Heart left ventricle (tissue), 16 donors: Measurements from ENCODE around the gene COPG2. TPM values are rescaled to one million over a fixed set of nuclear protein-coding genes. Genes with fewer than 3 reads are reported as not detected.
A peak's percentile ranks its signal among the peaks of the same experiment; 100 is the strongest.

Experiments
- ATAC-seq, 4 donors: fragments of 200-7000 bp; cut with Tn5 transposase; one replicate each; pipeline ENCODE4 v1.9.1; 2020 to 2022; ENCODE audit warnings: moderate library complexity in 4 of 4, mild to moderate bottlenecking in 3 of 4, moderate number of reproducible peaks in 1 of 4
- DNase-seq, 5 donors: peaks; one replicate each; pipeline ENCODE4 v3.0.0-alpha.2; 2020
- H3K27ac ChIP-seq, 12 donors: fragments of 200-600 bp; sonication (generic) in 4 of 12; one replicate each; pipeline versions ENCODE4 v1.5.0 to v1.8.0; 2016 to 2022; ENCODE audit warnings: mild to moderate bottlenecking in 2 of 12
- H3K27me3 ChIP-seq, 9 donors: fragments of 200-600 bp; sonication (generic) in 2 of 9; one replicate each; pipeline versions ENCODE4 v1.5.1 to v1.8.0; 2016 to 2022; ENCODE audit warnings: mild to moderate bottlenecking in 3 of 9
- H3K36me3 ChIP-seq, 9 donors: fragments of 200-600 bp; sonication (generic) in 2 of 9; one replicate each; pipeline versions ENCODE4 v1.5.0 to v1.8.0; 2018 to 2022; ENCODE audit warnings: mild to moderate bottlenecking in 2 of 9
- H3K4me1 ChIP-seq, 12 donors: fragments of 200-600 bp; sonication (generic) in 4 of 12; one replicate each; pipeline versions ENCODE4 v1.5.0 to v1.8.0; 2016 to 2022; ENCODE audit warnings: mild to moderate bottlenecking in 3 of 12
- H3K4me3 ChIP-seq, 12 donors: fragments of 200-600 bp; sonication (generic) in 4 of 12; one replicate each; pipeline versions ENCODE4 v1.5.0 to v1.8.0; 2017 to 2022; ENCODE audit warnings: mild to moderate bottlenecking in 9 of 12, moderate library complexity in 4 of 12
- H3K9me3 ChIP-seq, 12 donors: fragments of 200-600 bp; sonication (generic) in 4 of 12; one replicate each; pipeline versions ENCODE4 v1.5.0 to v1.8.0; 2016 to 2022; ENCODE audit warnings: mild to moderate bottlenecking in 1 of 12
- POLR2A ChIP-seq, 2 donors: fragments of 450-650 bp; IDR thresholded peaks; one replicate each; pipeline ENCODE4 v1.6.1; 2017; ENCODE audit warnings: antibody characterized with exemption in 2 of 2, mild to moderate bottlenecking in 2 of 2, moderate library complexity in 2 of 2
- WGBS, 4 donors: extraction: QIAGEN DNeasy Blood & Tissue Kit in 2 of 4; methylation state at CpG; one replicate each; pipeline versions ENCODE4 v1.1.5 to v1.1.7; 2013 to 2018; 5-methylcytosine and 5-hydroxymethylcytosine counted together
- intact Hi-C, 10 donors: fragments of 100-400 bp; cut with DNase I; formaldehyde crosslinking; loops; one replicate each; pipeline versions ENCODE4 v1.11.1 to v1.14.2; 2022
- polyA plus RNA-seq, 2 donors: library from polyadenylated mRNA; stranded (reverse); fragments of 200-250 nt; gene quantifications; one replicate each; pipeline ENCODE4 v1.2.3, GENCODE V29; 2013
- total RNA-seq, 9 donors: library from RNA; depleted of rRNA in 2 of 9; stranded (reverse); fragments of >200 nt in 2 of 9; fragmentation: NEBNext Ultra II Directional in 3 of 9; extraction: Animal tissue kit (Norgen Biotek cat#: 25700) in 3 of 9; gene quantifications; one replicate each; pipeline versions ENCODE4 v1.1.0 to v1.2.4, GENCODE V29; 2016 to 2023
- TF ChIP-seq, protein P1 (sequence below), 12 donors: fragments of 200-600 bp; sonication (generic) in 4 of 12; IDR thresholded peaks; one replicate each; pipeline versions ENCODE4 v1.5.0 to v1.8.0; 2018 to 2022; ENCODE audit warnings: antibody characterized with exemption in 12 of 12, mild to moderate bottlenecking in 5 of 12
- donor health status: ischemic (EF 13 %, LVEDD 7.1; RV severe dilation, severe dysfunction).
- donor health status: healthy with polysubstance abuse.
- donor health status: DM: no; HTN: yes; CAD: no.
- donor health status: DM: no; HTN: no; CAD: no.
- donor health status: ischemic (EF 25% LVEDD 6.9; RV normal size, moderate dysfunction).
- donor health status: ischemic (EF 25% LVEDD 5.7; RV mildly dilated, moderate dysfunction).
- donor health status: healthy.
- donor health status: DM: yes; HTN: yes; CAD: no.
- donor health status: ischemic (EF 35%, LVEDD 5.7; RV mildly dilated, moderate dysfunction).
- donor health status: nonischemic (EF 11% LVEDD 7.7; RV severe dilation, severe dysfunction).
- donor health status: DM: yes; HTN: yes; CAD: no.
- donor health status: PGD.
- donor health status: ischemic (EF 29% LVEDD 5.4; RV normal size, mild dysfunction).
- donor health status: nonischemic (EF 23%, LVEDD 6.1; RV moderate dilation, normal function).

The COPG2 gene
- total and polyA plus RNA-seq, 11 donors: 6.9 to 26.9 (median 17.3) TPM

DNA sequence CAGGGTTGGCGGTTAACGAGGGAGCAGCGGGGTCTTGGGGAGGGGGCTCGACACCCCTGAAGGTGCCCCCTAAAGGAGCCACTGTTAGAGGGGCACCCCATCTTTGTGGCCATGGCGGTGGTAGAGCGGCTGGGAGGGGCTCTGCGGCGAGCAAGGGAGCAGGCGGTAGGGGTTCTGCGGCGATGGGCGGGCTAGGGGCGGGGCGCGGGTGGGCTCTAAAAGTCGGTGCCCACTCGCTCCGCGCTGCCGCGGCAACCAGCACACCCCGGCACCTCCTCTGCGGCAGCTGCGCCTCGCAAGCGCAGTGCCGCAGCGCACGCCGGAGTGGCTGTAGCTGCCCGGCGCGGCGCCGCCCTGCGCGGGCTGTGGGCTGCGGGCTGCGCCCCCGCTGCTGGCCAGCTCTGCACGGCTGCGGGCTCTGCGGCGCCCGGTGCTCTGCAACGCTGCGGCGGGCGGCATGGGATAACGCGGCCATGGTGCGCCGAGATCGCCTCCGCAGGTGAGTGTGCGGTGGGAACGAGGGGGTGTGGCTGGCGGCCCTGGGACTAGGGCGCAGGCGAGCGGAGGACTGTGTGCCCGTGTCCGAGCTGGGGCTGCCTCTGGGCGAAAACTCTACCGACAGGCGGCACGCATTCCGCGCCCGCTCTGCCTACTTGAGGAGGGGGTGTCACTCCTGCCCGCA is 176.6 kb downstream of the COPG2 start, which contains the start of gene MEST:
MEST (plus strand) TSS at position 245 of the 682 bp plus-strand sequence; CDS start at position 474, 229 bp downstream.
- no peak for TF ChIP-seq POLR2A (IDR thresholded peaks at IDR 0.05)
- TF ChIP-seq, protein P1, sequence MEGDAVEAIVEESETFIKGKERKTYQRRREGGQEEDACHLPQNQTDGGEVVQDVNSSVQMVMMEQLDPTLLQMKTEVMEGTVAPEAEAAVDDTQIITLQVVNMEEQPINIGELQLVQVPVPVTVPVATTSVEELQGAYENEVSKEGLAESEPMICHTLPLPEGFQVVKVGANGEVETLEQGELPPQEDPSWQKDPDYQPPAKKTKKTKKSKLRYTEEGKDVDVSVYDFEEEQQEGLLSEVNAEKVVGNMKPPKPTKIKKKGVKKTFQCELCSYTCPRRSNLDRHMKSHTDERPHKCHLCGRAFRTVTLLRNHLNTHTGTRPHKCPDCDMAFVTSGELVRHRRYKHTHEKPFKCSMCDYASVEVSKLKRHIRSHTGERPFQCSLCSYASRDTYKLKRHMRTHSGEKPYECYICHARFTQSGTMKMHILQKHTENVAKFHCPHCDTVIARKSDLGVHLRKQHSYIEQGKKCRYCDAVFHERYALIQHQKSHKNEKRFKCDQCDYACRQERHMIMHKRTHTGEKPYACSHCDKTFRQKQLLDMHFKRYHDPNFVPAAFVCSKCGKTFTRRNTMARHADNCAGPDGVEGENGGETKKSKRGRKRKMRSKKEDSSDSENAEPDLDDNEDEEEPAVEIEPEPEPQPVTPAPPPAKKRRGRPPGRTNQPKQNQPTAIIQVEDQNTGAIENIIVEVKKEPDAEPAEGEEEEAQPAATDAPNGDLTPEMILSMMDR (IDR thresholded peaks at IDR 0.05): no peak
- peaks cover 0 to 26% (median 5%) of the 10 kb centered on the region in 12 donors for H3K4me1 ChIP-seq
- H3K4me3 ChIP-seq: peak within 1 kb of the TSS in 11 of 12 donors; percentile 17 to 63 (median 53)
- peak in 3 of 5 donors; percentile 24 to 65 (median 25) for DNase-seq
- no peaks in the 10 kb centered on the region for H3K9me3 ChIP-seq
- WGBS, 4 donors: 51 to 64% (median 56%) methylated on average over 37 to 71 of the region's 71 CpGs
- intact Hi-C loops: loop anchor here in 5 of 10 donors (2.0 to 10.0 kb wide), 5 partner anchors 173 to 231 kb away; partner anchors contain the start of genes COPG2 (in 1 of the 5) and TSGA13 (in 1 of the 5)
- H3K27me3 ChIP-seq: peaks cover 0 to 36% (median 0%) of the 10 kb centered on the region in 9 donors
- H3K27ac ChIP-seq: peak within 1 kb of the TSS in 1 of 12 donors; percentile 24
- H3K36me3 ChIP-seq: no peaks in the 10 kb centered on the region
- peak in 3 of 4 donors; percentile 35 to 53 (median 35) for ATAC-seq

DNA sequence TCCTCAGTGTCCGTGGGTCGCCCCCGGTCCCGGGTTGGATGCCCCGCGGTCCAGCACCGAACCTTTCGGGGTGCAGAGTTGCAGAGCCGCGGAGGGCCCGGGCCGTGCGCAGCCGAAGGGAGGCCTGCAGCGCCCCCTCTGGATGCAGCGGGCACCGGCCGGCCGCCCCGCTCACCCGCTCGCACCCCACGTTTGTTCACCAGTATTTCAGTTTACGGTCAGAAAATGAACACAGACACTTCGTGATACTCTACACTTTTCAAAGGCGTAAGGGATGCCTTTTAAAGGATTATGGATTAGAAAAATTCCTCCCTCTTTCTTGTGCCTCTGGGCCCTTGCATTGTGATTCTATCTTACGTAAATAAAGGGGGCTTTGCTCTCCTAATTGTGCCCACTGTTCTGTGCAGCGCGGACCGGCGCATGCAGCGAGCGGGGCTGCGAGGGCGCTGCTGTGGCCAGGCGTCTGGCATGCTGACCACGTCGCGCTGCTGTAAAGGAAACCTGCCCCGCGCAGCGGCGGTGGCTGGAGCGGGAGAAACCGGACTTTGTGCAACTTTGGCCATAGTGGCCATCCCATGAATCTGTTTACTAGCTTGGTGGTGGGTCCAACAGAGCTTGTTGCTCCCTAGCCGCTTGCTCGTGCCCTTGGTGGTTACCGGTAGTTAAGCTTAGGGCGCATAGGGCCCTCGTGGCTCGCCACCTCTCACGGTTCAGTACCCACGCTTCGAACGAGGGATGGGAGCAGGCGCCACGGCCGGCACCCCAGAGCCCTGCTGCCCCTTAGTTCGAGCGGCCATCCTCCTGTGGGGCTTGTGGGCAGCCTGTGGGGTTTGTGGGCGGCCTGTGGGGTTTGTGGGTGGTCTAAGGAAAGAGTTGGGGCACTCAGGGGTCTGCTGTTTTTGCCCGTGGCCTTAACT is 177.4 kb downstream of the COPG2 start:
- peak overlapping the region in 1 of 12 donors; percentile 24 for H3K27ac ChIP-seq
- peaks cover 0 to 37% (median 4%) of the 10 kb centered on the region in 9 donors for H3K27me3 ChIP-seq
- peaks cover 0 to 33% (median 11%) of the 10 kb centered on the region in 12 donors for H3K4me1 ChIP-seq
- no peaks in the 10 kb centered on the region for H3K9me3 ChIP-seq
- ATAC-seq: peak in 3 of 4 donors; percentile 55 to 64 (median 59)
- H3K4me3 ChIP-seq: peak overlapping the region in 11 of 12 donors; percentile 17 to 63 (median 53)
- WGBS, 4 donors: 51 to 63% (median 54%) methylated on average over 41 to 62 of the region's 62 CpGs
- DNase-seq: peak; percentile 34 to 69 (median 36)
- no peaks in the 10 kb centered on the region for H3K36me3 ChIP-seq
- intact Hi-C loops: loop anchor here in 5 of 10 donors (2.0 to 10.0 kb wide), 5 partner anchors 174 to 232 kb away; partner anchors contain the start of genes COPG2 (in 1 of the 5) and TSGA13 (in 1 of the 5)
- no peak for TF ChIP-seq POLR2A (IDR thresholded peaks at IDR 0.05)
- TF ChIP-seq, protein P1 (IDR thresholded peaks at IDR 0.05): peak; percentile 34 to 63 (median 48)

DNA sequence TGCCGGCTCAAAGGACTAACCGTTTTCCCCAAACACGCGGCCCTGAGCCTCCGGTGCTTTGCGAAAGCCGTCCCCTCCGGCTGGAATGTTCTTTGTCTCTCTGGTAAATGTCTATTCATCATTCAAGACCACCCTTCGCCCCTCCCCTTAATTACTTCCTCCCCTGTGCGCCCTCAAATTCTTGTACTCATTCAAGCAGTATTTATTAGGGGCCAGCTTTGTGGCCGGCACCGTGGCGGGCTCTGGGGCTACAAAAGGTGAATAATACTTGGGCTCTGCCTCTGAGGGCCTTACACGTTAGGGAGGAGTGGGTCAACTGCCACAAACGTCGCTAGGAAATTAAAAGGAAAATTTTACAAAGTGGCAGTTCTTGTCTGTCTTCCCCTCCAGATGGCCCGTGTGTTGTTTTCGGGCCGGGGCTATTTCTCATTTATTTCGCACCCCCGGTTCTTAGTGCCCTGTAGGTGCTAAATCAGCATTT is 178.2 kb downstream of the COPG2 start:
- 68 to 72% (median 70%) methylated on average over 21 of the region's 21 CpGs for WGBS, 4 donors
- no peaks in the 10 kb centered on the region for H3K9me3 ChIP-seq
- no peak for ATAC-seq
- no peak overlapping the region for H3K27ac ChIP-seq
- peaks cover 0 to 37% (median 9%) of the 10 kb centered on the region in 9 donors for H3K27me3 ChIP-seq
- H3K4me3 ChIP-seq: peak overlapping the region in 11 of 12 donors; percentile 1 to 63 (median 53)
- no peaks in the 10 kb centered on the region for H3K36me3 ChIP-seq
- TF ChIP-seq, protein P1 (IDR thresholded peaks at IDR 0.05): no peak
- TF ChIP-seq POLR2A (IDR thresholded peaks at IDR 0.05): no peak
- intact Hi-C loops: loop anchor here in 5 of 10 donors (2.0 to 10.0 kb wide), 5 partner anchors 174 to 232 kb away; partner anchors contain the start of genes COPG2 (in 1 of the 5) and TSGA13 (in 1 of the 5)
- no peak for DNase-seq
- peaks cover 0 to 40% (median 16%) of the 10 kb centered on the region in 12 donors for H3K4me1 ChIP-seq
